ENCODE data around the gene OMD.
"Not testable (repeated sequence)": the region's sequence is repeated elsewhere in the genome, so short reads cannot be mapped to it uniquely, and the experiment has no call there.

The OMD gene, protein sequence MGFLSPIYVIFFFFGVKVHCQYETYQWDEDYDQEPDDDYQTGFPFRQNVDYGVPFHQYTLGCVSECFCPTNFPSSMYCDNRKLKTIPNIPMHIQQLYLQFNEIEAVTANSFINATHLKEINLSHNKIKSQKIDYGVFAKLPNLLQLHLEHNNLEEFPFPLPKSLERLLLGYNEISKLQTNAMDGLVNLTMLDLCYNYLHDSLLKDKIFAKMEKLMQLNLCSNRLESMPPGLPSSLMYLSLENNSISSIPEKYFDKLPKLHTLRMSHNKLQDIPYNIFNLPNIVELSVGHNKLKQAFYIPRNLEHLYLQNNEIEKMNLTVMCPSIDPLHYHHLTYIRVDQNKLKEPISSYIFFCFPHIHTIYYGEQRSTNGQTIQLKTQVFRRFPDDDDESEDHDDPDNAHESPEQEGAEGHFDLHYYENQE

DNA sequence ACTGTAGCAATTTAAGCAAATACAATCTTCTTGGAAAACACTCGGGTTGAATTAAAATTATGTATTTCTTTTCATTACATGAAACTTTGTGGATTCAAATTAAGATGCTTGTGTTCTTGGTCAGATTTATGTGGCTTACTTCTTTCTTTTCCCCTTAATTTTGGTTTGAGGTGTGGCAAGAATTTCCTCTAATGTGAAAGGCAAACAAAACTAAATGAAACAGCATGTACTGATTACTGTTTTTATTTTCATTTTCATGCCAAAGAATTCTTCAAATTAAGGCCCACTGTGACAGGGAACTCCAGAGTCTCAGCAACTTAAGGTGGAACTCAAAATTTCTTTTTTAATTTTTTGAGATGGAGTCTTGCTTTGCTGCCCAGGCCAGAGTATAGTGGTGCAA lies at the start of gene OMD:
TSS of gene OMD (minus strand) at position 132 of the 400 bp plus-strand sequence. CDS start 6,913 bp downstream, outside the sequence.
- no peak for DNase-seq

DNA sequence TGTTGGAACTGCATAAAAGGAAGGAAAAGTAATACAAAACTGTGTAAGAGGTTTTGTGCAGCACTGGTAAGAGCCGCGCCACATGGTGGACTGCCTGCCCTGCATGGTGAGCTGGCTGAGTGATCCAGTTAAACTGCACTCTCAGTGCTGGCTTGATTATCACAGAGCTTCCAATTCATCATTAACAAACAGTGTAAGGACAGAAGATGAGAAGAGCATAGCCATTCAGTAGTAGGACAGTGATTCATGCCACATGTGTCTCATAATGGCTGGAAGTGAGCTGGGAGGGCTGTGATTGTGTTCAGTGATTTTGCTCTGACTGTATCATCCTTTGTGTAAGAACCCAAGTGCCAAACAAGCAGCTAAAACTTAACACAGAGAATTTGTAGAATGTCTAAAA lies 43.9 kb upstream of the OMD start:
- DNase-seq, result no peak

DNA sequence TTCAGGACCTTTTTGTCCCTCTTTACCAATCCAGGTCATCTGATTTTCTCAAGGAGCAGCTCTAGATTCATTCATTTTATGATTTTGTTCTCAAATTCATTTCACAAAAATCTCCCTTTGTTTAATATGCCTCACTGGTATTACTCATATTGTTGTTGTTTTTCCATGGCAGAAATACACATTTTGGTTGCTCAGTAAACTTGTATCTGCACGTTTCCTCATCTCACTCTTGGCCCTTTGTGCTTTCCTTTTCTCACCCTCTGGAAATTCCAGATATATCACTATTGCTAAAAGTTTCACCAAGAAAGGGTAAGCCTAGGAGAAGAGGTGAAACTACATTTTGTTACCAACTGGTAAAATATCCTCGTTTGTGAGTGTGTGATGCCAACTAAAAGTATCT lies 43.2 kb upstream of the OMD start:
- no peak for DNase-seq

DNA sequence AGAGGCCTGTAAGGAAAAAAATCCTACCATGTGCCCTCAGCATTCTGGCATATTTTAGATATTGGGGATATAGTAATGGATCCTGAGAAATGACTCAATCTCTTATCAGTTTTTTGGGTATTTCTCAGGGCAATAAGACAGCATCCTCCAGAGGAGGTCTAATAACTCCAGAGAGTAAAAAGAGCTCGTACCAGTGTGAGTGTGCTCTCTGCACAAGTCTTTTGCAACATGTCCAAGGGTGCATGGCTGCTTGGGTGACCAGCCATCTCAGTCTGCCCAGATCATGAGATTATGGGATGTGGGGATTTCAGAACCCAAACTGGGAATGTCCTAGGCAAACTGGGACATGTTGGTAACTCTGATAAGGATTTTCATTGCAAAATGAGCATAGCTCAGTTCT lies 42.8 kb upstream of the OMD start:
- no peak for DNase-seq

DNA sequence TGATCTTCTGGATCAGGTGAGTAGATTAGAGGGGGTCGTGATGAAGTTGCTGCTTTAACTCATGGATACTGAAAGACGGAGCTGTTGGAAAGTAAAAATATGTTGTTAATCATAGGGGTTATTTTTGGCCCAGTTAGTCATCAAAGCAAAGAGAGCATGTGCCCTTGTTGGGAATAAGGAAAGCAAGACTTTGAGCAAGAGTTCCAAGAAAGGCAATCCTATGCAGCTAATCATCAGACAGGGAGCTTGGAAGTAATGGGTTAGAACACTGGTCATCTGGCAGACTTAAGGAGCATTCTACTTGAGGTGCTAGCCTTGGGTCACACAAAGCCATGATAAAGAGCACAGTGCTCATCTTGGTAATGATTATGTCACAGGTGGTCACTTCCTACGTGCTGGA lies 39.7 kb upstream of the OMD start:
- no peak for DNase-seq

DNA sequence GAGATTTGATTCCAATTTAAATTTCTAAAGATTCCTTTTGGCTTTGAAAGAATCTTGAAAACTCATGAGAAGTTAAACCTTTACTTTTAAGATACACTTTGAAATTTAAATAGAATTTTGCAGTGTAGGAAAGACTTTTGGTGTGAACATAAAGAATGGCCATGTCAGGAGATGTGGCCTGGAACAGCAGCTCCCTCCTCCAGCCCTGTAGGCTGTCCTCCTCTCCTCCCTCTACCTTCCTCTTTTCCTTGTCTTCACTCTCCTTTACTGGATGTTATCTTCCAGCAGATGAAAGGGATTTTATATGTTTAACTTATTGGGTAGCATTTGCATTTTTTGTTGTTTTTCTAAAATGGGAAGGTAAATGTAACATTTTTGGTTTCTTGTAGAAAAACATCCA lies 39.1 kb upstream of the OMD start:
- DNase-seq, result no peak

DNA sequence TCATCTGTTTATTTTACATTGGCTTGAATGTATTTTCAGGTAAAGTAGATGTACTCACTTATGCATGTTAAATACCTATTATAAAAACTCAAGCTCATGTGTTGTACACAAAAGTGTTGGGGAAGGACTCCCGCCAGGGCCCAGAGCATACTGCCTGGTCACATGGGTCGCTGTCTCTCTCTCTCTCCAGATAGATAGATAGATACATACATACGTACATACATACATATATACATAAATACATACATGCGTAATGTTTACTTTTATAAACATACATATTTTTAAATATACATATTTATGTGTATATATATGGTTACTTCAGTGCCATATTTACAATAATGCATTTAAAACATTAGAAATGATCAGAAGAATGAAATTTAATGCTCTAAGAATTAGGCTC lies 33.3 kb upstream of the OMD start:
- DNase-seq, result no peak

DNA sequence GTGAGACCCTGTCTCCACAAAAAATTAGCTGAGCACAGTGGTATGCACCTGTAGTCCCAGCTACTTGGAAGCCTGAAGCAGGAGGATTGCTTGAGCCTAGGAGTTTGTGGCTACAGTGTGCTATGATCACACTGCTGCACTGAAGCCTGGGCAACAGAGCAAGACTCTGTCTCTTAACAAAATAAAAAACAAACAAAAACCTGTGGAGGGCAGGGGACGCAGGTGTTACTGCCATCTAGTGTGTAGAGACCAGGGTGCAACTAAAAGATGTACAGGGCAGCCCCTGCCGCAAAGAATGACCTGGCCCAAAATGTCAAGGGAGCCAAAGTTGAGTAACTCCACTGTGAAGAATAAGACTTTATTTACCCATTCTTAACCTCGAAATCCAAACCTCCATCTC lies 30.9 kb upstream of the OMD start:
- no peak for DNase-seq

DNA sequence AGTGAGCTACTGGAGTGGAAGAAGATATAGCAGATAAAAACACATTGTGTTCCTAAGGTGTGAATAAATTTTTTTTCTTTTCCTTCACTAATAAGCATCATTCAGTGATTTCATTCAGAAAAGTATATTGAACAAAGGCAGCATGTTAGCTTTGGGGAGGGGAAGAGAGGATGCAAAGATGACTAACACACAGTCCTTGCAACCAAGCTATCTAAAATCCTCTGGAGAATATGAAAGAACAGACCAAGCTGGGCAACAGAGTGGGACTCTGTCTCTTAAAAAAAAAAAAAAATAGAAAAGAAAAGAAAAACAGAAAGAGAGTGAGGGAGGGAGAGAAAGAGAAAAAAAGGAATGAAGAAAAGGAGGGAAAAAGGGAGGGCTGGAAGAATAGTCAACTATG lies 22.3 kb upstream of the OMD start:
- no peak for DNase-seq

DNA sequence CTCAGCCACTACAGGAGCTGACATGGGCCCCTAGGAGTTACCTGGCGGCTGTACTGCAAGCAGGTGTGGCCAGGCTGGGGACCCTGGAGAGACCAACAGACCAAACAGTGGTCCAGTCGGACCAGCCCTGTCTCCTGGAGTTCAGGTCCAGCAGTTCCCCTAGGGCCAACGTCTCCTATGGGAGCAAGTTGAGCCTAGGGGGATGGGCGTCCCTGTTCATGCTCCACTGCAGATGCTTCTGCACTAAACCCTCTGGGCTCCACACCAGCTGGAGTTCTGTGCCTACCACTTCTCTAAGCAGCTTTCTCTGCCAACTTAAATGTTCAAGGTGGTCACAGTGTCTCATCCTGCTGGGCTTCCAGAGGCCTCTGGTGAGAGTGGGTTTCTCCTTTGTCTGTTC lies 20.6 kb upstream of the OMD start:
- DNase-seq, result no peak

DNA sequence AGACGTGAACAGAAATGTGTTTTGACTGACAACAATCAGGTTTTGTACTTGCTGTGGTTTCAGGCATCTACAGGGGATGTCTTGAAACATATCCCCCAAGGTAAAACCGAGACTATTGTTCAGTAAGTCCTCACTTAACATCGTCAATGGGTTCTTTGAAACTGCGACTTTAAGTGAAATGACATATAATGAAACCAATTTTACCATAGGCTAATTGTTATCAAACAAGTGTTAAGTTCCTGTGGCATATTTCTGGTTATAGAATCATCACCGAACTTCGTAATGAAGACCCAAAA lies 16.4 kb upstream of the OMD start:
- no peak for DNase-seq

DNA sequence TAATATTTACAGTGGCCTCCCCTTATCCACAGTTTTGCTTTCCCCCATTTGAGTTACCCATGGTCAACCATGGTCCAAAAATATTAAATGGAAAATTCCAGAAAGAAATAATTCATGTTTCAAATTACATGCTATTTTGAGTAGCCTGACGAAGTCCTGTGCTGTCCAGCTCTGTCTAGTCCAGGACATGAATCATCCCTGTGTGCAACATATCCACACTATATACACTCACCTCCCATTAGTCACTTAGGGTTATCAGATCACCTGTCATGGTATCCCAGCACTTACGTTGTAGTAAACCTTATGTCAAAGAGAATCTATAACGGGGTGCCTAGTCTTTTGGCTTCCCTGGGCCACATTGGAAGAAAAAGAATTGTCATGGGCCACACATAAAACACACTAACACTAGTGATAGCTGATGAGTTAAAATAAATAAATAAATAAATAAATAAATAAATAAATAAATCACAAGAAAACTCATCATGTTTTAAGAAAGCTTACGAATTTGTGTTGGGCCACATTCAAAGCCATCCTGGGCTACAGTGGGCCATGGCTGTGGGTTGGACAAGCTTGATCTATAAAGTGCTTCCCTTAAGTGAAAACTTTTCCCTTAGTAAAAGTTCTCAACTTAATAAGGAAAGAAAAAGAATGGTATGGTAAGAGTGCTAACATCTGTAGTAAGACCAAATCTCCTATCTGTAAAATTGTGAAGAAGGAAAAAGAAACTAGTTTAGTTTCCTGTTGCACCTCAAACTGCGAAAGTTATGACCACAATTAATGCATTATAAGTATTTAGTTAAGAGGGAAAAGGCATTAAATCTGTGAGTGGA lies 15.9 kb upstream of the OMD start:
- no peak for DNase-seq

DNA sequence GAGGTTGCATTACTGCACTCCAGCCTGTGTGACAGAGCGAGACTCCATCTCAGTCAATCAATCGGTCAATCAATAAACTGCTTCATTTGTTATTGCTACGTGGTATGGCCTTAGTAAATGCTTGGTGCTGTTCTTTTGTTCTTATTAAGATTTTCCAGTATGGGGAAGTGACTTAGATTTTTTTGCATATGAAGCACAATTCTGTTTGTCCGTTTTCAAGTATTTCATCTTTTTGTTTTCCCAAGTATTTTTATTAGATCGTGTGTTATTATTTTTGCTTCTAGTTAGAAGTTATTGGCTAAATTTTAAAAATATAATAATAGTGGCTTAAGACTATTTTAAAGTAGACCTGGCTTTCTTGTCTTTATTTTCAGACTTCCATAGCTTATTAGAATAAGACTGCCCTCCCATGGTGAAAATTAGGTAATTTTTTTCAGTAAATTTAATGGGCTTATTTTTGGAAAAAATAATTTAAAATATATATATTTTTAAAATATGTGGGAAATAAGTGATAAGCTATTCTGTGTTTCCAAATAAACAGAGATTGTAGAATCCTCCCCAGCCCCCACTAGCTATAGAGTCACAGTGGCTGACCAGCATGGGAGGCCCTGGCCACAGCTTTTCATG lies 14.7 kb upstream of the OMD start:
- no peak for DNase-seq

DNA sequence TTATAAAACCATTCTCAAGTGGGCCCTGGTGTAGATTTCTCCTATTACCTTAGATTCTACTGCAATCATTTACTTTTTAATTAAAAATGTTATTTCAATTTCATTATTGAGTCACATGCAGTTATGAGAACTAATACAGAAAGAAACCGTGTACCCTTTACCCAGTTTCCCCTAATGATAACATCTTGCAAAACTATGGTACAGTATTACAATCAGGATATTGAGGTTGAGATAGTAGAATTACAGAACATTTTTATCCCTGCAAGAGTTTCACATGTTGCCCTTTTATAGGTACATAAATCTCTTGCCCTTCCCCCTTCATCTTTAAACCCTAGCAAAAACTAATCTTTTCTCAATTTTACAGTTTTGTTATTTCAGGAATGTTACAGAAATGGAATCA lies 11.0 kb upstream of the OMD start:
- DNase-seq, result no peak

DNA sequence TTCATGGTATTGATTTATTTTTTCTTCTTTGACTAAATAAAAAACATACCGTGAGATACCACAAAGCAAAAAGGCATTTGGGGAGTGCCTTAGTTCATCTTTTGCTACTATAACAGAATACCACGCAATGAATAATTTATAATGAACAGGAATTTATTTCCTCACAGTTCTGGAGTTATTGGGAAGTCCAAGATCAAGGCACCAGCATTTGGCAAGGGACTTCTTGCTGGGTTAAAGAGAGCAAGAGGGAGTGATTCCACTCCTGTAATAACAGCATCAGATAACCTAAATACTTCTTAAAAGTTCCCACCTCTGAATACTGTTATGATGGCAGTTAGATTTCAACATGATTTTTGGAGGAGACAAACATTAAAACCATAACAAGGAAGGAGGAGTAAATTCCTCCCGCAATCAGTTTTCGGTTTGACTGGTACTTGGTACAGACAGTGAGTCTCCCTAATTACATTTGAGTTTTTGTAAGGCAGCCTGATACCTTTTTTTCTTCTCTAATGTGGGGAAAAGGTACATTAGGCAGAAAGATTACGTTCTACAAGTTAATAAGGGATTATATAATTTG lies 8.8 kb upstream of the OMD start:
- DNase-seq, result no peak

DNA sequence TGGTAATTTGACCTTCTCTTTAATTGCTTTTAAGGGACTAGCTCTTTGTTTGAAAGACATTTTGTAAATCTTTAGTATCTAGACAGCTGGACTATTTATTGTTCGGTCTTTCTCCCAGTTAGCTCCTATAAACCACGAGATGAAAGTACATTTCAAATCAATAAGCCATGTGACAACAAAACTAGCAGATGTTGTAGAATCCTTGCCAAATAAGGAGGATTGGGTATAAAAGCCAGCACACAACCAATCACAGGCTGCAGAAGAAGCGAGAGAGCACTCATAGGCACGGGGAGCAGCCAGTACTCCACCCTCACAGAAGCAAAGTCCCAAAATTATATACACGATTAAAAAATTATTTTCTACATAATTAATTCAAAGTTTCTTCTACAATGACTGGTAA lies 8.1 kb upstream of the OMD start:
- no peak for DNase-seq

DNA sequence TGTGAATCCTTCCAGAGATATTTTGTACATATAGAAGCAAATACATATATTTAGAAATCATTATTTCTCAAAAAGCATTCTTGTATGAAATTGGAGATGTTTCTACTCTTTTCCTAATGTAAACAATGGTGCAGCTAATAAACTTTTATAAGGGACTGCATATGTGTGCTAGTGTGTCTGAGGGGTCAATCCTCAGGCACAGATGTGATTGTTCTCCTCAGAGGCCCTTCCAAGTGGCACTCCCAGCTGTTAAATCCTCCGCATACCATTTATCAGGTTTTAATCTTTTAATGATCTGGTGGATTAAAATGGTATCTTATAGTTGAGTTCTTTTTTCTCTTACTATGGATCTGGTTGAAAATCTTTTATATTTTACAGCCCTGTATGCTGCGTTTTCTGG lies 5.6 kb upstream of the OMD start:
- DNase-seq, result no peak

DNA sequence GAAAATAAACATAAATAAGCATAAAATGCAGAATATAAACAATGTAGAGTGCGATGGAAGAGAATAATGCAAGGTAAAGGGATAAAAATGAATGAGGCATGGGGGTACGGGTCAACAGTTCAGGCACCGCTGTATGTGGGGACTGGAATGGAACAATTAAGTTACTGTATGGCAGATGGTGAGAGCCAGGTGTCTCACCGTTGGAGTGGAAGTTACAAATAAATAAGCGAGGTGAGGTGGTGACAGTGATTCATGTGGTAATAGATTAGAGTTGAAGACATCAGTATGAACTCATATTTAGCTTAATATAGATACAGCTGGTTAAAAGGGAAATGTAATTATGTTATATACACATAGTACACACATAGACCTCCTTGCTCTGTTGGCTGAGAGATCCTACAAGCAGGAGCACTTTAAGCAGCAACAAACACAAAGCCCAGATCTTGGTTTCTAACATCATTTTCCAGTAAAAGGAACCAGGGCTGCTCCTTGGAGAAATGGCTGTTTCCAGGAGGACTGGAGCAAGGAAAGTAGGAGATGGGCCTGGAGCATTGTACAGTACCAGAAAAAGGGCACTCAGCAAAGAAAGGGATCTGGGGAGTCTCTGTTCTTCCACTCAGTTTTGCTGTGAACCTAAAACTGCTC lies 2.4 kb upstream of the OMD start:
- no peak for DNase-seq

DNA sequence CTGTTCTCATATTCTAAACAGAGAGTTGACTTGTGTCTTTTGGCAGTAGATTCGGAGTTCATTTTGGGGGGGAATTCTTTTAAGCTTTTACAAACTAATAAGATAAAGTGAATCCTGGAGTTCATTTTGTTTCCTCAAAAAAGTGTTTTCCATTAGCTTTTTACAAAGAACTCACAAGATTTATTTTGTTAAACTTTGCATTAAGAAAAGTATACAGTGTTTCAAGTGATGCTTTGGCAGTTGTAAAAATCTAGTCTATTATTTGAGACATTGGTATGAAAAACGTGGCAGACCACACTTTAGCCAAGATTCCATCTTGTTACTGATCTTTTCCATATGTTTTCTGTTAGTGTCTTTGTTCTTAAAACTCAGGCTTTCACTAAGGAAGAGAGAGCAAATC lies 1.2 kb upstream of the OMD start:
- no peak for DNase-seq

DNA sequence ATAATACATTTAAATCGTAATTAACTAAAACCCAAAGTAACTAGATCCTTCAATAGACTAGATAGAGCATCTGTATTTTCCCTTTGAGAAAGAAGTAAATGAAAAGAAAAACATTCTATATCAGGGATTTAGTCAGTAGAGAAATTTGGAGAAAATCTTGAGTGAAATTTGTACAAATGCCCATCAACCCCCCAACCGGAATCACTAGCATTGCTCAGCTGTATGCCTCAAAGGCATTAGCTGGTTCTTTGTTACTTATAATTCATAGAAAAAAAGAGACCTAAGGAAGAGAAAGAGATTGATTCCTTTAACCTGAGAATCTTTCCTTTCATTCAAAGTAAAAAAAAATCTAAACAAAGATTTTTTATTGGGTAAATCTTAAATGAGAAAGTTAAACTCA lies 659 bp downstream of the OMD start:
- DNase-seq, result no peak

DNA sequence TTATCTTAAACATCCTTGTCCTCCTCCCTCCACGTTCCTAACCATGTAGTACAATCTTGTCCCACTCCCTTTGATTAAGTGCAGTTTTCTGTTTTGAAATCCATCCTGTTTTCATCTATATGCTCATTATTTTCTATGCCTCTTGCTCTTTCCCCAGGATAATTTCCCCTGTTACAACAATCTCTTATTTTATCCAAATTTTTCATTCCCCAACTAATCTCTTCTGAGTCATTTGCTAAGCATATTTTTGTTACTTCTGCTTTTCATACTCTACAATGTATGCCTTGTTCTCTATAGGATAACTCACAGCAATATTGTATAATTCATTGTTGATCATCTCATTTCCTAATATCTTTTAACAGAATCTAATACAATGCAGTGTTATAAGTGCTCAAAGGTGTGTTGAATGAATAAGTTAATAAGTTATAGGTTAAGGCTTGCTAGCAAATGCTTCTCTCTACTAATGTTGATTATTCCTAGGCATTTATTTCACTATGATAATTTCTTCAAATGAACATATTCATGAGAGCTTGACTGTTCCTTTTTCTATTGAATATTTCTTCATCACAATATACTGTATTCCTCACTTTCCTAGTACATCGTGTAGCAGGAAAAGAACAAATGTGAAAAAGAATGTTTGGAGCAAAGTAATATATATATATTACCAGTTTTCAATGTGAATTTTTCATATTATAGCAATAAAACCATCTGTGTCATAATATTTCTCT lies 1.5 kb downstream of the OMD start:
- DNase-seq, result no peak

DNA sequence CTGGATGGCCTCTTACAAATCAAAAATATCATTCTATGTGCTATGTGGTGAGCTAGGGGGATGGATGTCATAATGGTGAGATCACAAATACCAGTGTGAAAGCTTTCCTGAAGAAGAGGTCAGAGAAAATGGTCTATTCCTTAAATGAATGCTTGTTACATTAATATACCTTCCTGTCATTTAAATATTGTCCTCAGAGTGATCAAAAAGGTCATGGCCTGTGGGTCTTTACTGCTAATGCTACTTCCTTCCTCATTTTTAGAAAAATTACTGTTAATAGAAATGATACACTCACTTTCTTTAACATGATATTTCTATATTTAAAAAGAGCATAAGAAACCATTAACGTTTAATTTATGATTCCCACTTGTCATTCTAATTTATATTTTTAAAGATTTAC lies 9.7 kb downstream of the OMD start:
- no peak for DNase-seq

DNA sequence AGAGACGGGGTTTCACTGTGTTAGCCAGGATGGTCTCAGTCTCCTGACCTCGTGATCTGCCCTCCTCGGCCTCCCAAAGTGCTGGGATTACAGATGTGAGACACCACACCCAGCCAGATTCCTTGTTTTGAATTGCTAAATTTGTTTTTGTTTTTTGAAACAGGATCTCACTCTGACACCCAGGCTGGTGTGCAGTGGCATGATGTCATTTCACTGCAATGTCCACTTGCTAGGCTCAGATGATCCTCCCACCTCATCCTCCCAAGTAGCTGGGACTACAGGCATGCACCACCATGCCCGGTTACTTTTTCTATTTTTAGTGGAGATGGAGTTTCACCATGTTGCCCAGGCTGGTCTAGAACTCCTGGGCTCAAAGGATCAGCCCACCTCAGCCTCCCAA lies 13.1 kb downstream of the OMD start:
- DNase-seq, result not testable (repeated sequence)
